Duodenal mucosa (tissue), 2 donors: ENCODE data around the gene PGAM1.

Source experiments
- H3K27ac ChIP-seq: one replicate; pipeline ENCODE4 v1.7.0; 2013; ENCODE audit warnings: low read depth, low read length
- H3K27me3 ChIP-seq, 2 donors: one replicate each; pipeline ENCODE4 v1.7.0; 2013; ENCODE audit warnings: low read length in 2 of 2, control low read depth in 1 of 2; ENCODE audit not compliant: insufficient read depth in 2 of 2, control insufficient read depth in 1 of 2
- H3K36me3 ChIP-seq, 2 donors: one replicate each; pipeline ENCODE4 v1.7.0; 2013; ENCODE audit warnings: low read length in 2 of 2, control low read depth in 1 of 2; ENCODE audit not compliant: insufficient read depth in 2 of 2, control insufficient read depth in 1 of 2
- H3K4me1 ChIP-seq, 2 donors: one replicate each; pipeline ENCODE4 v1.7.0; 2013; ENCODE audit warnings: low read length in 2 of 2, control low read depth in 1 of 2; ENCODE audit not compliant: insufficient read depth in 2 of 2, control insufficient read depth in 1 of 2
- H3K4me3 ChIP-seq, 2 donors: one replicate each; pipeline ENCODE4 v1.7.0; 2013; ENCODE audit warnings: low read length in 2 of 2, low read depth in 1 of 2
- H3K9ac ChIP-seq, 2 donors: one replicate each; pipeline ENCODE4 v1.7.0; 2013; ENCODE audit warnings: low read length in 2 of 2, low read depth in 1 of 2
- H3K9me3 ChIP-seq, 2 donors: one replicate each; pipeline ENCODE4 v1.7.0; 2013; ENCODE audit warnings: low read length in 2 of 2, control low read depth in 1 of 2; ENCODE audit not compliant: control insufficient read depth in 1 of 2

PGAM1 gene

DNA sequence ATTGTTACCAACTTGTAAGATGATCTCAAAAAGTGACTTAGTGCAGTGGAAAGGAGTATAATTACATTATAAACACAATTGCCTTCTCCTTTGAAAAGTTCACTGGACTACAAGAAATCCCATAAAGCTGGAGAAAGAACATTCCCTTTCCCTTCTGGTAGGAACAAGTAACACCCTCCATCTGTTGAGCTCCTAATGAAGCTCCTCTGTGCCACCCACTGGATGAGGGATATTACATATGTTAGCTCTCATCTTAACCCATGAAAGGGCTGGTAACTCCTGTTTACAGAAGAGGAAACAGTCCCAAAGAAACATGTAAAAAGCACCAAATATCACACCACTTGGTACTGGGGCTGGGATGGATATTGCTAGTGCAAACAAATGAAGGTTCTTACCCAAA is 8.1 kb downstream of the PGAM1 start:
- H3K4me1 ChIP-seq: no peaks in the 10 kb centered on the region
- H3K9me3 ChIP-seq: no peaks in the 10 kb centered on the region
- H3K9ac ChIP-seq: no peak overlapping the region
- no peaks in the 10 kb centered on the region for H3K27me3 ChIP-seq
- no peak overlapping the region for H3K4me3 ChIP-seq
- peaks cover 23 to 62% of the 10 kb centered on the region in 2 donors for H3K36me3 ChIP-seq
- no peak overlapping the region for H3K27ac ChIP-seq

DNA sequence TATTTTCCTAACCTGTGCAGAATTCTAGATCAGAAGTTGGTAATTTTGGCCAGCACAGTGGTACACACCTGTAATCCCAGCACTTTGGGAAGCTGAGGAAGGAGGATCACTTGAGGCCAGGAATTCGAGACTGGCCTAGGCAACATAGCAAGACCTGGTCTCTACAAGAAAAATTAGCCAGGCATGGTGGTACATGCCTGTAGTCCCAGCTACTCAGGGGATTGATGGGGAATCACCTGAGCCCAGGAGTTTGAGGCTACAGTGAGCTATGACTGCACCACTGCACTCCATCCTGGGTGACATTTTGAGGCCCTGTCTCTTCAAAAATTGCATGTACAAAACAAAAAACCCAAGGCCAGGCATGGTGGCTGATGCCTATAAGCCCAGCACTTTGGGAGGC is 8.6 kb downstream of the PGAM1 start:
- H3K27me3 ChIP-seq: no peaks in the 10 kb centered on the region
- no peak overlapping the region for H3K4me3 ChIP-seq
- no peaks in the 10 kb centered on the region for H3K4me1 ChIP-seq
- no peaks in the 10 kb centered on the region for H3K9me3 ChIP-seq
- H3K27ac ChIP-seq: no peak overlapping the region
- no peak overlapping the region for H3K9ac ChIP-seq
- H3K36me3 ChIP-seq: peaks cover 21 to 67% of the 10 kb centered on the region in 2 donors

GRCh38 chr10:97435211-97435610 is 9.2 kb downstream of the PGAM1 start:
- peaks cover 20 to 67% of the 10 kb centered on the region in 2 donors for H3K36me3 ChIP-seq
- H3K9ac ChIP-seq: no peak overlapping the region
- H3K27me3 ChIP-seq: no peaks in the 10 kb centered on the region
- no peaks in the 10 kb centered on the region for H3K9me3 ChIP-seq
- no peaks in the 10 kb centered on the region for H3K4me1 ChIP-seq
- H3K27ac ChIP-seq: no peak overlapping the region
- H3K4me3 ChIP-seq: no peak overlapping the region

DNA sequence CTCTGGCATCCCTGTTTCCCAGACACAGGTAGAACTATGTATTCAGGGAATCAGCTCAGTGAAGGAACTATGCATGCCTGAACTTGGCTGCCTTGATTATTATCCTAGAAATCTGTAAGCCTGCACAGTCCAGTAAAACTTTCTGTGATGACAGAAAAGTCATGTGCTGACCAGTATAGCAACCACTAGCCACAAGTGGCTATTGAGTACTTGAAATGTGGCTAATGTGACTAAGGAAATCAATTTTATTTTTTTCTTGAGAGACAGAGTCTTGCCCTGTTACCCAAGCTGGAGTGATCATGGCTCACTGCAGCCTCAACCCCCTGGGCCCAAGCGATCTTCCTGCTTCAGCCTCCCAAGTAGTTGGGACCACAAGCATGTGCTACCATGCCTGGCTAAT is 16.3 kb downstream of the PGAM1 start:
- Histone ChIP-seq H3K36me3 (peaks cover 4 to 40% of the 10 kb centered on the region in 2 donors), H3K9me3 (no peaks in the 10 kb centered on the region), H3K9ac (no peak overlapping the region), H3K27ac (no peak overlapping the region), H3K4me3 (no peak overlapping the region), H3K27me3 (no peaks in the 10 kb centered on the region), H3K4me1 (peaks cover 14 to 18% of the 10 kb centered on the region in 2 donors)

DNA sequence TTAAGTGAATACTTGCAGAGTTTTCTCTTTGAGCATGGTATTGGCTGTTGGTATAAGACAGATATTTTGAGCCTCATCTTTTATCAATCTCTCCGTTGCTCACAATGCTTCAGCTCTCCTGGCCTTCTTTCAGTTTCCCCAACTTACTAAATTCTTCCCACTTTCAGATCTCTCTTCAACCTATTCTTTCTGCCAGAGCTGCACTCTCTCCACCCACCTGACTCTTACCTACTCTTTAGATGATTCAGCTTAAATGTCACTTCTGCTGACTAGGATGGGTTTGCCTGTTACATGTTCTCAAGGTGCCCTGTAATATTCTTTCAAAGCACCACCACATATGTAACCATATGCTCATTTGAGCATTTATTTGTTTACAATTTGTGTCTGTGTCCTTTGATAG is 18.2 kb downstream of the PGAM1 start:
- Histone ChIP-seq H3K4me1 (peaks cover 14 to 25% of the 10 kb centered on the region in 2 donors), H3K36me3 (peaks cover under 1 to 24% of the 10 kb centered on the region in 2 donors), H3K27me3 (no peaks in the 10 kb centered on the region), H3K4me3 (no peak overlapping the region), H3K9ac (no peak overlapping the region), H3K9me3 (no peaks in the 10 kb centered on the region), H3K27ac (no peak overlapping the region)

- H3K36me3 ChIP-seq: peaks cover 0 to 20% of the 10 kb centered on the region in 2 donors
- H3K9me3 ChIP-seq: no peaks in the 10 kb centered on the region
- H3K27me3 ChIP-seq: no peaks in the 10 kb centered on the region
- H3K27ac ChIP-seq: no peak overlapping the region
- H3K4me3 ChIP-seq: peak overlapping the region; percentile 98 to 100
- peak overlapping the region; percentile 61 for H3K9ac ChIP-seq
- peaks cover 14 to 25% of the 10 kb centered on the region in 2 donors for H3K4me1 ChIP-seq
These were observed 19.3 kb downstream of the PGAM1 start for GRCh38 chr10:97445357-97445721.

DNA sequence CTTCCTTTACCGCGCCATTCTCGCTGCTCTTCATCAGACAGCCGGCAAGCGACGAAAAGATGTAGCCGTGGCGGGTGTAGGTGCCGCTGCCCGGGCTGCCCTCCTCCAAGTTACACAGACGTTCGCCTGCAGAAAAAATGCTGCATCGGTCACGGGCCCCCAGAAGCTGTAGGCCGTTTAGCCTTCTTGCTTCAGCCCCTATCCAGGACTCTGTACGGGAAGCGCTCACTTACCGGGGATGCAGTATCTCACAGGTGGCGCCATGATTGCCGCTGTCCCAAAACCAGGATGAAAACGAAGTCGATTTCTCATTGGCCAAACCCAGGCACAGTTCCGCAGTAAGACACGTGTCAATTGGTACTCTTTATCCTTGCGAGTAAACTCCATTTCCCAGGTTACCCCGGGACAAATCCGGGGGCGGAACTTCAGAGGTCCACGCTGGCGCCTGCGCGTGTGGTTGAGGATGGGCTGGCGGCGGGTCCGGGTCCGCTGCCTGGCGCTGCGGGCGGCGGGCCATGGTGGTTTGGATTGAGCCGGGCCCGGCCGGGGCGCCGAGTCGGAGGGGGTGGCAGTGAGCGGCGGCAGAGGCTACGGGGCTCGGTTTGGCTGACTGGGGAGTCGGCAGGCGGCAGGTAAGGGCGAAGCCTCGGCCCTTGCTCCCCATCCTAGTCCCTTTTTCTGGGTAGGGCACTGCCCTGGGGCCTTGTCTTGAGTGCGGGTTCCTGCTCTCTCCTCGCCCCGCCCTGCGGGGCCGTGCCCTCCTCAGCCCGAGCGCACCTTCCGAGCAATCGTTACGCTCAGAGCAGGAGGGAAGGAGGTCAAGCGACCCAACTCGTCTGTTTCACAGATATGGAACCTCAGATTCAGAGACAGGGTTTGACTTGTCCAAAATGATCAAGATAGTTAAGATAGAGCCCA is 20.0 kb downstream of the PGAM1 start, which contains the start of the genes EXOSC1 and ZDHHC16:
Gene EXOSC1 (minus strand): TSS at position 285 of the 918 bp plus-strand sequence. CDS start 21 bp downstream, at position 264.
Gene ZDHHC16 (plus strand): TSS at position 454 of the 918 bp plus-strand sequence. CDS start 5,501 bp downstream, outside the sequence.
- Histone ChIP-seq H3K4me3 (peak within 1 kb of the TSS; percentile 98 to 100), H3K4me1 (peaks cover 14 to 25% of the 10 kb centered on the region in 2 donors), H3K27me3 (no peaks in the 10 kb centered on the region), H3K9ac (peak within 1 kb of the TSS; percentile 61 to 79), H3K27ac (no peak within 1 kb of the TSS), H3K36me3 (peaks cover 0 to 18% of the 10 kb centered on the region in 2 donors), H3K9me3 (no peaks in the 10 kb centered on the region)

DNA sequence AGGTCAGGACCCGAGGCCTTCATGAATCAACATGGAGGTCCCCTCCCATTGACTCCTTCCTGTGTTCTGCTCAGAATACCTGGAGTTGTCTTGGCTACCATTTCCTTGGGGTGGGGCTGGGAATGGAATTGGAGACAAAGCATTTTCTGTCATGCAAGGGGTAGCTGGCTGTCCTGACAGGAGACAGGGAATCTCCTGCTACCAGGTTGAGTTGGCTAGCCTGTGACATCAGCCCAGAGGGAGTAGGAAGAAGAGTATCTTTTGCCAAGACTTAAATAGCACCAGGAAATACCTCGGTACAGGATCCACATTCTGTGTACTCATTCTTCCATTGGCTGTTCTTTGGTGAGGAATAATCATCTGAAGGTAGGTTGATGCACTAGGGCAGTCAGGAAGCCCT is 24.8 kb downstream of the PGAM1 start:
- Histone ChIP-seq H3K36me3 (peaks cover 1 to 39% of the 10 kb centered on the region in 2 donors), H3K27me3 (no peaks in the 10 kb centered on the region), H3K4me1 (peaks cover 3 to 14% of the 10 kb centered on the region in 2 donors), H3K9ac (no peak overlapping the region), H3K9me3 (no peaks in the 10 kb centered on the region), H3K27ac (no peak overlapping the region), H3K4me3 (no peak overlapping the region)

GRCh38 chr10:97451605-97452004 is 25.6 kb downstream of the PGAM1 start:
- no peaks in the 10 kb centered on the region for H3K9me3 ChIP-seq
- peaks cover 9 to 47% of the 10 kb centered on the region in 2 donors for H3K36me3 ChIP-seq
- H3K27ac ChIP-seq: no peak overlapping the region
- no peak overlapping the region for H3K9ac ChIP-seq
- H3K4me3 ChIP-seq: no peak overlapping the region
- H3K4me1 ChIP-seq: peaks cover 3 to 14% of the 10 kb centered on the region in 2 donors
- no peaks in the 10 kb centered on the region for H3K27me3 ChIP-seq

DNA sequence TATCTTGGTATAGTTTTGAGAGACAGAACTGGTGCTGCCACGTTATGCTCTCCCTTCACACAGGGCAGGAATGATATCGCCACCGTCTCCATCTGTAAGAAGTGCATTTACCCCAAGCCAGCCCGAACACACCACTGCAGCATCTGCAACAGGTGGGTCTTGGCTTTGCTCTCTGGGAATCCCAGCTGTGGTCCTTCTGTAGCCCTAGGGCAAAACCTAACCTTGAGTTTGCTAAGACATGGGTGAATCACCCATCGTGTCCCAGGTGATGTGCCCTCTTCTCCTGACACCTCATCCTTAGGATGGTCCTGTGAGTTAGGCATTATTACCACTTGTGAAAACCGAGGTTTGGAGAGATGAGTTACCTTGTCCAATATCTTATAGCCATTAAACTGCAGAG is 26.4 kb downstream of the PGAM1 start:
- Histone ChIP-seq H3K9me3 (no peaks in the 10 kb centered on the region), H3K36me3 (peaks cover 14 to 54% of the 10 kb centered on the region in 2 donors), H3K4me3 (no peak overlapping the region), H3K27ac (no peak overlapping the region), H3K9ac (no peak overlapping the region), H3K27me3 (no peaks in the 10 kb centered on the region), H3K4me1 (peaks cover 0 to 6% of the 10 kb centered on the region in 2 donors)
